GM12878 (cell line): ENCODE results near the gene MOB2. TPM values are rescaled to one million over a fixed set of nuclear protein-coding genes. Genes with fewer than 3 reads are reported as not detected.

Experiments
- ATAC-seq: fragments of 200-7000 bp; cut with Tn5 transposase; 3 replicates; pipeline ENCODE4 v1.9.1; 2020; ENCODE audit warnings: mild to moderate bottlenecking, moderate library complexity
- BruUV-seq: library from RNA; stranded (reverse); fragments of 400-500 nt; replicated peaks from 2 replicates; lab custom pipeline; 2021; lab: Mats Ljungman, UMichigan
- CTCF ChIA-PET: fragments of 300-600 bp; sonication (Branson Sonifier 250); formaldehyde crosslinking; extraction: SDS; loops from one replicate; lab custom pipeline; 2021; ENCODE audit warnings: inconsistent platforms; lab: Yijun Ruan, JAX
- POLR2A ChIA-PET: fragments of 350-600 bp; formaldehyde crosslinking; extraction: SDS; loops from one replicate; lab custom pipeline; 2021; ENCODE audit warnings: inconsistent platforms; lab: Charles Lee
- RAD21 ChIA-PET: fragments of 300-600 bp; sonication (Branson Sonifier 250); formaldehyde crosslinking; loops from one replicate; lab custom pipeline; 2023; ENCODE audit warnings: antibody characterized with exemption; ENCODE audit not compliant: unreplicated experiment; lab: Charles Lee
- SMC1A ChIA-PET: fragments of 300-600 bp; sonication (Branson Sonifier 250); formaldehyde crosslinking; loops from one replicate; lab custom pipeline; 2023; ENCODE audit not compliant: unreplicated experiment, uncharacterized antibody; lab: Charles Lee
- DNase-seq: peaks from one replicate; pipeline ENCODE4 v3.0.0-alpha.2; 2011; ENCODE audit warnings: low read depth, low spot score
- FAIRE-seq: peaks from 3 replicates; lab custom pipeline; 2011; peaks lifted over from hg19 to GRCh38; lab: Jason Lieb, UNC
- H2AFZ ChIP-seq: 2 replicates; pipeline ENCODE4 v1.6.0; 2011; ENCODE audit warnings: low read depth, low read length, control low read depth; ENCODE audit not compliant: control insufficient read depth
- H3K27ac ChIP-seq: 2 replicates; pipeline ENCODE4 v1.5.1; 2011; ENCODE audit warnings: control low read depth; ENCODE audit not compliant: control insufficient read depth, insufficient read depth
- H3K27me3 ChIP-seq, 2 experiments: replicated peaks in 1 of 2; 2 replicates each; pipeline versions ENCODE4 v1.6.0 to v1.6.1; 2011; ENCODE audit warnings: low read length in 1 of 2; ENCODE audit not compliant: control insufficient read depth in 2 of 2, insufficient read depth in 2 of 2
- H3K36me3 ChIP-seq, 2 experiments: 2 replicates each; pipeline ENCODE4 v1.5.1; 2011; ENCODE audit warnings: low read length in 1 of 2; ENCODE audit not compliant: control insufficient read depth in 2 of 2, insufficient read depth in 2 of 2
- H3K4me1 ChIP-seq: 2 replicates; pipeline ENCODE4 v1.6.1; 2011; ENCODE audit warnings: mild to moderate bottlenecking, low read length, moderate library complexity, mixed read lengths; ENCODE audit not compliant: control insufficient read depth, insufficient read depth
- H3K4me2 ChIP-seq: 2 replicates; pipeline ENCODE4 v1.6.0; 2011; ENCODE audit warnings: control low read depth; ENCODE audit not compliant: control insufficient read depth, insufficient read depth
- H3K4me3 ChIP-seq: fragments of 200-600 bp; sonication (generic); 2 replicates; pipeline ENCODE4 v1.5.1; 2016
- H3K79me2 ChIP-seq: 2 replicates; pipeline ENCODE4 v1.6.0; 2011; ENCODE audit warnings: low read length; ENCODE audit not compliant: control insufficient read depth, insufficient read depth
- H3K9ac ChIP-seq: 2 replicates; pipeline ENCODE4 v1.8.0; 2011; ENCODE audit warnings: low read length, control low read depth, mixed read lengths; ENCODE audit not compliant: control insufficient read depth, insufficient read depth
- H3K9me3 ChIP-seq: replicated peaks from 3 replicates; pipeline ENCODE4 v1.5.1; 2011; ENCODE audit warnings: mild to moderate bottlenecking, low read length; ENCODE audit not compliant: control insufficient read depth, insufficient read depth
- H4K20me1 ChIP-seq: 2 replicates; pipeline ENCODE4 v1.6.0; 2011; ENCODE audit not compliant: control insufficient read depth, insufficient read depth
- BRCA1 ChIP-seq: IDR thresholded peaks from 2 replicates; pipeline ENCODE4 v1.6.1; 2011; ENCODE audit warnings: low read depth, low read length, improper control_type of control experiment
- CREM ChIP-seq: IDR thresholded peaks from 2 replicates; pipeline ENCODE4 v1.6.1; 2014; ENCODE audit warnings: antibody characterized with exemption, low read depth
- GABPA ChIP-seq: IDR thresholded peaks from 2 replicates; pipeline ENCODE4 v1.6.1; 2014; ENCODE audit warnings: antibody characterized with exemption, low read depth, mild to moderate bottlenecking, inconsistent platforms
- HDGF ChIP-seq: fragments of 450-650 bp; IDR thresholded peaks from 2 replicates; pipeline ENCODE4 v1.6.1; 2016; ENCODE audit warnings: antibody characterized with exemption
- IRF5 ChIP-seq: fragments of 450-650 bp; IDR thresholded peaks from 2 replicates; pipeline ENCODE4 v1.6.1; 2017; ENCODE audit warnings: borderline replicate concordance
- RELA ChIP-seq: fragments of 450-650 bp; IDR thresholded peaks from 2 replicates; pipeline ENCODE4 v1.8.0; 2014; ENCODE audit warnings: borderline replicate concordance; ENCODE audit not compliant: partially characterized antibody
- TAF1 ChIP-seq: IDR thresholded peaks from 2 replicates; pipeline ENCODE4 v1.6.1; 2011; ENCODE audit warnings: mild to moderate bottlenecking, low read depth, low read length, borderline replicate concordance
- TCF3 ChIP-seq: IDR thresholded peaks from 2 replicates; pipeline ENCODE4 v1.6.1; 2012; ENCODE audit warnings: low read depth, mild to moderate bottlenecking, low read length, borderline replicate concordance; ENCODE audit not compliant: insufficient read depth
- ZNF24 ChIP-seq: fragments of 450-650 bp; IDR thresholded peaks from 2 replicates; pipeline ENCODE4 v1.6.1; 2017; ENCODE audit warnings: antibody characterized with exemption, mild to moderate bottlenecking
- ZNF274 ChIP-seq: IDR thresholded peaks from one replicate; pipeline ENCODE4 v1.8.0; 2011; ENCODE audit not compliant: insufficient read length, insufficient read depth
- ZNF384 ChIP-seq: IDR thresholded peaks from 2 replicates; pipeline ENCODE4 v1.6.1; 2012; ENCODE audit warnings: low read depth, mild to moderate bottlenecking, low read length, improper control_type of control experiment, borderline replicate concordance
- WGBS: methylation state at CpG from one replicate; pipeline ENCODE4 v1.1.6; 2016; ENCODE audit warnings: low lambda C conversion rate; ENCODE audit not compliant: insufficient replicate concordance, insufficient coverage; ENCODE audit errors: missing lambda C conversion rate; 5-methylcytosine and 5-hydroxymethylcytosine counted together
- in situ Hi-C: fragments of 300-500 bp; cut with MboI; formaldehyde crosslinking; loops from 9 replicates; pipeline ENCODE4 v1.14.3; 2018; ENCODE audit warnings: mixed read lengths
- intact Hi-C: fragments of 100-400 bp; cut with micrococcal nuclease; formaldehyde crosslinking; loops from one replicate; pipeline ENCODE4 v1.14.2; 2022; ENCODE audit not compliant: unreplicated experiment
- polyA plus RNA-seq, 11 experiments: library from polyadenylated mRNA; depleted of rRNA in 4 of 11; unstranded in 6 of 11; stranded (reverse) in 5 of 11; fragments of >200 nt; fragmentation: Nextera tagmentation in 4 of 11; fragmentation: Illumina TruSeq in 1 of 11; extraction: Ambion mirVana in 4 of 11; extraction: Trizol in 1 of 11; gene quantifications; 1 replicate in 1 of 11; 2 replicates in 10 of 11; pipeline versions ENCODE4 v1.2.1 to v1.2.3, GENCODE V29; 2011 to 2016; ENCODE audit warnings: inconsistent platforms in 2 of 11, missing spikeins in 2 of 11, low read depth in 1 of 11
- total RNA-seq, 4 experiments: library from RNA; depleted of rRNA in 3 of 4; stranded (reverse); fragments of >200 nt in 3 of 4; fragmentation: Illumina TruSeq in 1 of 4; extraction: Trizol in 1 of 4; gene quantifications; 2 replicates each; pipeline versions ENCODE4 v1.2.1 to v1.2.3, GENCODE V29; 2013 to 2021

The MOB2 gene
- total and polyA plus RNA-seq, 10 of the 15 experiments (the other 5 are each of a cell fraction or from before 2014, with no cell fraction given), result 0.10 to 34.6 (median 15.5) TPM

GRCh38 chr11:1456596-1457325 lies 29.8 kb downstream of the MOB2 start:
- CTCF ChIA-PET, result interaction anchor here (1.0 kb wide), 1 partner anchor 118 kb away, joined by 3 read pairs; no protein-coding TSS in a partner anchor
- TF ChIP-seq IRF5, result no peak
- TF ChIP-seq HDGF, result no peak
- no peak for TF ChIP-seq ZNF274
- no peak for TF ChIP-seq ZNF384
- no peak for TF ChIP-seq GABPA
- no peak for TF ChIP-seq ZNF24
- TF ChIP-seq RELA, result no peak
- no peak for TF ChIP-seq TCF3
- no peak for TF ChIP-seq BRCA1
- TF ChIP-seq CREM, result no peak
- TF ChIP-seq TAF1, result no peak
- H3K36me3 ChIP-seq, result no peaks in the 10 kb centered on the region
- H2AFZ ChIP-seq, result no peak overlapping the region
- no peaks in the 10 kb centered on the region for H3K4me1 ChIP-seq
- RAD21 ChIA-PET, result no interaction called here
- no peaks in the 10 kb centered on the region for H3K27me3 ChIP-seq
- H3K9me3 ChIP-seq, result no peaks in the 10 kb centered on the region
- intact Hi-C loops, result no loop called here
- no peak overlapping the region for H3K27ac ChIP-seq
- no peak overlapping the region for H3K4me3 ChIP-seq
- ATAC-seq, result no peak
- no peak for FAIRE-seq
- POLR2A ChIA-PET, result no interaction called here
- H4K20me1 ChIP-seq, result no peaks in the 10 kb centered on the region
- no peaks in the 10 kb centered on the region for H3K79me2 ChIP-seq
- in situ Hi-C loops, result no loop called here
- SMC1A ChIA-PET, result no interaction called here
- no peak for DNase-seq
- H3K4me2 ChIP-seq, result no peak overlapping the region
- no peak overlapping the region for H3K9ac ChIP-seq
- WGBS, result 52% methylated on average over 28 of the region's 44 CpGs
- BruUV-seq, result no TSS peak
